GM19240 (cell line): ENCODE results near the gene RITA1.
"Not testable (repeated sequence)": the region's sequence is repeated elsewhere in the genome, so short reads cannot be mapped to it uniquely, and the experiment has no call there.

ENCODE experiments used
- DNase-seq: peaks from one replicate; pipeline ENCODE4 v3.0.0; 2011; ENCODE audit warnings: low spot score; ENCODE audit not compliant: insufficient read length

Gene RITA1, protein sequence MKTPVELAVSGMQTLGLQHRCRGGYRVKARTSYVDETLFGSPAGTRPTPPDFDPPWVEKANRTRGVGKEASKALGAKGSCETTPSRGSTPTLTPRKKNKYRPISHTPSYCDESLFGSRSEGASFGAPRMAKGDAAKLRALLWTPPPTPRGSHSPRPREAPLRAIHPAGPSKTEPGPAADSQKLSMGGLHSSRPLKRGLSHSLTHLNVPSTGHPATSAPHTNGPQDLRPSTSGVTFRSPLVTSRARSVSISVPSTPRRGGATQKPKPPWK

GRCh38 chr12:113185180-113186032, at the start of gene RITA1, which contains the start of gene DDX54:
Gene RITA1 (plus strand): TSS chr12:113185721. CDS start chr12:113186747, 1,026 bp downstream.
Gene DDX54 (minus strand): TSS chr12:113185478. CDS start chr12:113185451, 27 bp downstream.
- peak; percentile 61 for DNase-seq

DNA sequence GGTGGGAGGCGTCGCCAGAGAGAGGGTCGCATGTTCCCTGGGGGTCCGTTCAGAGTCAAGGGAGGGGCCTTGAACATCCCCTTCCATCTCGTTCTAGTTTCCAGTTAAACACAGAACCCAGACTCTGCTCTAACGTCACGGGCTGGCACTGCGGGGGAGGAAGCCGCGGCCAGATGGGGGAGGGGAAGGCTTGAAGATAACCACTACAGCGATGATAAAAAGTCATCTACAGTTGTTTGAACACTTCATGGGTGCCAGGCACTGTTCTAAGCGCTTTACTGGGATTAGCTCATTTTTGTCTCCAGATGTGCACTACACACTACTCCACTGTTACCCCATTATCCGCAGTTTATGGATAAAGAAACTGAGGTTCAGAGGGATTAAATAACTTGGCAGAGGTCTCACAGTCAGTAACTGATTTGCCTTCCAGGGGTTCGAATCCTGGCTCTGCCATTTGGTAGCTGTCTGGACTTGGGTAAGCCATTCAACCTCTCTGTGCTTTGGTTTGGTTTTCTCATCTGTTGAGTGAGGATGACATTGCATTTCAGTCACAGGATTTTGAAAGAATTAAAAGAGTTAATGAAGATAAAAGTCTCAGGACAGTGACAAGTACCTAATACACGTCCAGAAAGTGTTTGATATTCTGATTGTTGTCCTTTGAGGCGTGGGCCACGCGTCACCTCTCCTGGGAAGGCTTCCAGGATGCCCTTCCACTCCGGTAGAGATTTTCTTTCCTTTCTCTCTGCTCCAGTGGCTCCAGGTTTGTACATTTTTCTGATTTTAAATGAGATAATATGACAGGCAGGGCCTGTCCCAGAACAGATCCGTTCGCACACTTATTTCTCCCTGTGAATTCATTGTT, 49.2 kb upstream of the RITA1 start:
- DNase-seq = no peak

- no peak for DNase-seq
These were observed 48.5 kb upstream of the RITA1 start for GRCh38 chr12:113136990-113137511.

DNA sequence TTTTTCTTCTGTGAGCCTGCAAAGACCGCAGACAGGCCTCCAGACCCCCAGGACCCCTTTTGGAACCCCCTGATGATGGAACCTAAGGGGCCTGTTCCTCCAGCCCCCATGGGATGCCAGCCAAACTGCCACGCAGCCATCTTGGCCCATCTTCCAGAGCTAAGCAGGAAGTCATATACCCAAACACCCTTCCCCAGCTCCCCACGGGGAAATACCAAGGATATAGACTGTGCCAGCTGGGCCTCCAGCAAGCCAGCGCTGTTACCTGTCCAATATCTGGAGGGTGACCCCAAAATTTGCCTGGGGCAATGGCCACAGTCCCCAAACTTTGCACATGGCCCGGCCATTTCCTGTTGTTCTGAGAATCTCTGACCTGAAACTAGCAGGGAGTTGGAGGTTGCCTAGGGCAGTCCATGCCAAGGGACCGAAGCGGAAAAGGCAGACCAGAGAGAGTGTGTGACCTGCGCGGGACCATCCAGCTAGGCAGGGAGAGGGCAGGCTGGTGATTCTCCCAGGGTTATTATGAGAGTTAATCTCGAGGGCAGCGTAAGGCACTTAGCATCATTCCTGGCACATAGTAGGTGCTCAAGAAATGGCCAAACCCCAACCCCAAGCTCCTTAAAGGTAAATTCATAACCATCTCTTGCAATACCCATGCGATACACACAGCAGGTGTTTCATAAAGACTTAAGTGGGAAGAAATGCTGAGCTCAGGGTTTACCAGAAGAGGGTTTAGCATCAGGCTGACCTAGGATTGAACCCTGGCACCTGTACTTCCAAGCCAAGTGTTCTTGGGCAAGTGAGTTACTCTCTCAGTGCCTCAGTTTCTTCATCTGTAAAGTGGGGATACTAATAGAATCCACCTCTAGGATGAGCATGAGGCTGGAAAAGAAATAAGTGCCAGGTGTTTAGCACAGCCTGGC, 47.4 kb upstream of the RITA1 start:
- DNase-seq = no peak

DNA sequence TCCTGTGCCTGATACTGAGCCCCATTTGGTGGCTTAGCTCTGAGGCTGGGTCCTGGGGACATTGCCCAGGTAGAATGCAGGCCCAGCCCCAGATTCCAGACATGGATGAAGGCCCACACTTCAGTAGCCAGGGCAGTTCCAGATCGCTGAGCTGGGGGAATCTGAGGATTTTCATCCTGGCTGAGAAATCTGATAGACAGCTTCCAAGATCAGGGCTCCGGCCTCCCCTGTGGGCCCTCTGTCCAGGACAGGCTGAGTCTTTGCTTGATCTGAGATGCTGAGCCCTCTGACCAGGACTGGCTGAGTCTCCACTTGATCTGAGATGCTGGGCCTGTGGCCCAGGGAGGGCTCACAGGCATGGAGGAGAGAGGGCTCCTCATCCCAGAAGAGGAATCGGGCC, 46.7 kb upstream of the RITA1 start:
- no peak for DNase-seq

DNA sequence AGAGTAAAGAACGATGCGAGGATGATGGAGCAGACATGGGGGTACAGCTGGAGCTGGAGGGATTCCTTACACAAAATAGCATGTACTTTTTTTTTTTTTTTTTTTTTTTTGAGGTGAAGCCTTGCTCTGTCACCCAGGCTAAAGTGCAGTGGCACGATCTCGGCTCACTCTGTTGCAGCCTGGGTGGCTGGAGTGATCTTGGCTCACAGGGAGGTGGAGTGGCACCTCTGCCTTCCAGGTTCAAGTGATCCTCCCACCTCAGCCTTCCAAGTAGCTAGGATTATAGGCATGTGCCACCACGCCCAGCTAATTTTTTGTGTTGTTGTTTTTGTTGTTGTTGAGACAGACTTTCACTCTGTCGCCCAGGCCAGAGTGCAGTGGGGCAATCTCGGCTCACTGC, 44.8 kb upstream of the RITA1 start:
- no peak for DNase-seq

GRCh38 chr12:113141716-113142115, 43.8 kb upstream of the RITA1 start:
- DNase-seq = not testable (repeated sequence)

DNA sequence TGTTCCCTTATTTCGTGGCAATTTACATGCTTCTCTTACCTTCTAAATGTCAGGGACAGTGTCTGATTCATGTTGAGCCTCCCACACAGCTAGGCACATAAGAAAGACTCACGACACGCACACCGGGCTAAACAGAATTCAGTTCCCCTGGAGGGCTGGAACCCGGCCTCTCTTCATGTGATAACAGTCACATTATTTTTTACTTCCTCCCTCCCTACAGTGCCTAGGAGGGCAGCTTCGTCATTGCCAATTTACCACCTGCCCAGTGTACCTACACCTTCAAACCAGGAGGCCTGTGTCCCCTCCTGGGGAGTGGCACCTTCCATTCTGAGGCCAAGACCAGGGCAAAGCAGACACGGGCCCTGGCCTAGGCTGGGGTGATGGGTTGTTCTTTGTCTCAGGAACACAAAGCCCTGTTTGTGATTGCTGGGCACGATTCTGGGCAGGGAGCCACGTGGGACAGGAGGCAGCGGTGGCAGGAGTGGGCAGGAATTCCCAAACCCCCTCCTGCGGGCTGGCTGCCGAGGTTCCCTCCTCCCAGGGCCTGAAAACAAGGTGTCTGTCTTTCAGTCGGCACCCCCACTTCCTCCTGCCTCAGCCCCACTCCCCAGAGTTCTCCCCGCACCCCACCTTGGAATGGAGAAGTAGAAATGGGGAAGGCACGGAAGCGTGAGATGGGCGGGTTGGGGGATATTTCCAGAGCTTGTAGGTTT, 43.2 kb upstream of the RITA1 start:
- DNase-seq = no peak

DNA sequence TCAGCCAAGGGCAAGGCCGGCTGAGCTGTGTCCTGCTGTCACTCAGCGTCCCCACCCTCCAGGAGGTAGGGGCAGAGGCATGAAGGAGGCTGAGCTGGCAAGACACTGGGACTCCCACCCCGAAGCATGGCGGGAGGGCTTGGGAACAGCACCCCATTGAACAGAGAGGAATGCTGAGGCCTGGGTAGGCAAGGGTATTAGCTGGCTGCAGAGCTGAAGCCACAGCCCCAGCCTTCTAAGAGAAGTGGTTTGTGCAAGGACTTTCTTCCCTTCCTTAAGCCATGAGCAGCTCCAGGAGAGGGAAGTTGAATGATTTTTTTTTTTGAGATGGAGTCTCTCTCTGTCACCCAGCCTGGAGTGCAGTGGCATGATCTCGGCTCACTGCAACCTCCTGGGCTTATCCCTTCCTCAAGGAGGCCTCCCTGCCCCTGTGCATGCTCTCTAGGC, 42.6 kb upstream of the RITA1 start:
- no peak for DNase-seq

- no peak for DNase-seq
These were observed 41.6 kb upstream of the RITA1 start for GRCh38 chr12:113143959-113144358.

- DNase-seq = no peak
These were observed 40.7 kb upstream of the RITA1 start for GRCh38 chr12:113144806-113145205.

DNA sequence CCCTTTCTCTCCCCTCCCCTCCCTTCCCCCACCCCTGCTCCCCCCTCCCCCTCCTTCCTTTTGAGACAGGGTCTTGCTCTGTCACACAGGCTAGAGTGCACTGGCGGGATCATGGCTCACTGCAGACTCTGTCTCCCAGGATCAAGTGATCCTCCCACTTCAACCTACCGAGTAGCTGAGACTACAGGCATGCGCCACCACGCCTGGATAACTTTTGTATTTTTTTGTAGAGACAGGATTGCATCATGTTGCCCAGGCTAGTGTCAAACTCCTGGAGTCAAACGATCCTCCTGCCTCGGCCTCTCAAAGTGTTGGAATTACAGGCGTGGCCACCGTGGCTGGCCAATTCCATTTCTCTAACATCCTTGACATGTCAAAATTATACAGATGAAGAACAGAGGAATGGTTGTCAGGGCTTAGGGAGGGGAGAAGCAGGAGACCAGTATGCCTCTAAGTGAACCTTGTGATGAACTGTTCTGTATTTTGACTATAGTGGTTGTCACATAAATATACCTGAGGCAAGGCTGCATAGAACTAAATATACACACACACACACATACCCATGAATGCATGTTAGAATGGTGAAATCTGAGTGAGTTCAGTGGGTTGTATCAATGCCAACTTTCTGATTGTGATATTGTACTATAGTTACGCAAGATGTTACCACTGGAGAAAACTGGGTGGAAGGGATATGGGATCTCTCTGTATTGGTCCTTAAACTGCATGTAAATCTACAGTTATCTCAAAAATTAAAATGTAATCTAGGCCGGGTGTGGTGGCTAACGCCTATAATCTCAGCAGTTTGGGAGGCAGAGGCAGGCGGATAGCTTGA, 39.6 kb upstream of the RITA1 start:
- DNase-seq = no peak

DNA sequence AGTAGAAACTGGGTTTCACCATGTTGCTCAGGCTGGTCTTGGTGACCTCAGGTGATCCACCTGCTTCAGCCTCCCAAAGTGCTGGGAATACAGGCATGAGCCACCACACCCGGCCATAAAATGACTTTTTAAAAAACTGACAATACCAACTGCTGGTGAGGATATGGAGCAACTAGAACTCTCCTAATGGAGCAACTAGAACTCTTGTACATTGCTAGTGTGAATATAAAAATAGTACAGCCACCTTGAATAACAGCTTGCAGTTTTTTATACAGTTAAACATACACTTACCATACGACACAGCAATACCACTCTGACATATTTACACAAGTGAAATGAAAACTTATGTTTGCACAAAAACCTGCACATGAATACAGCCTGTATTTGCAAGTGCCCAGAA, 38.5 kb upstream of the RITA1 start:
- no peak for DNase-seq

GRCh38 chr12:113149361-113150150, 36.0 kb upstream of the RITA1 start, which contains the start of gene CFAP73:
Gene CFAP73 (plus strand): TSS chr12:113149724. CDS start chr12:113149858, 134 bp downstream.
- no peak for DNase-seq

DNA sequence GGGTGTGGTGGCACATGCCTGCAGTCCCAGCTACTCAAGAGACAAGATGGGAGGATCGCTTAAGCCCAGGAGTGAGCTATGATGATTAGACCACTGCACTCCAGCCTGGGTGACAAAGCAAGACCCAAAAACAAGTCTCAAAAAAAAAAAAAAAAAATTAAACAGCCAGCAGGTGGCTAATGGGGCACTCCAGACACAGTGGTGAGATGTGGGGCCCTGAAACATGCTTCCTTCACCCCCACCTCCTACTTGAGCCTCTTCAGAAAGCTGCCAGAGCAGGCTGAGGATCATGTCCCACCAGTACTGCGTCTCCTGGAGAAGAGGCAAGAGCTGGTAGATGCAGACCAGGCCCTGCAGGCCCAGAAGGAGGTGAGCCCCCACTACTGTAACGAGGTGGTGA, 33.9 kb upstream of the RITA1 start:
- no peak for DNase-seq

DNA sequence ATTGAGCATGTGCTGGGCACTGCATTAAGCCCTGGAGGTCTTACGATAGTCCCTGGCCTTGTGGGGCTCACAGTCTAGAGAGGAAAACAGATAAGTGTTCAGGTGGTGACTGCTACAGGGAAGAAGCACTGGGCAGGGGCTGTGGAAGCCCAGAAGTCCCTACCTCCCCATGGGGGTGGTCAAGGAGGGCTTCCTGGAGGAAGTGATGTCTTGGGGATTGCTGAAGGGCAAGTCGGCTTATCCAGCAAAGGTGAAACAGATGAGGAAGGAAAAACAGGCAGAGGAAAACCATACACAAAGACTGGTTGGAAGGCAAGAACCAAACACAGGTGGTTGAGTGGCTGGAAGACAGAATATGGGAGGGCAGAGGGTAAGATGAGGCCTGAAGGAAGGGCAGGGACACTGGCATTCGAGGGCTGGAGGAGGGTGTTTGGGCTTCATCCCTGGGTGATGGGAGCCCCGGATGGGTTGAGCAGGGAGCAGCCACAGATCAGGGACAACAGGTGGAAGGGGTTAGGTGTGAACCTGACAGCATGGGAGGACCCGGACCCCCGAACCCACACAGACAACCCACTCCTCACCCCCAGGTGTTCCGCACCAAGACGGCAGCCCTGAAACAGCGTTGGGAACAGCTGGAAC, 33.2 kb upstream of the RITA1 start:
- no peak for DNase-seq
